A549 treated with DMSO at 1 μM for 4 hours (cell line): Measurements from ENCODE around the gene NXNL1. TPM values are rescaled to one million over a fixed set of nuclear protein-coding genes. Genes with fewer than 3 reads are reported as not detected.

Experiments used
- total RNA-seq: library from RNA; stranded (reverse); fragments of 200-300 nt; extraction: Qiagen RNA extraction; gene quantifications from 5 replicates; pipeline ENCODE4 v1.2.3, GENCODE V29; 2022; ENCODE audit warnings: low read depth

NXNL1 gene, protein sequence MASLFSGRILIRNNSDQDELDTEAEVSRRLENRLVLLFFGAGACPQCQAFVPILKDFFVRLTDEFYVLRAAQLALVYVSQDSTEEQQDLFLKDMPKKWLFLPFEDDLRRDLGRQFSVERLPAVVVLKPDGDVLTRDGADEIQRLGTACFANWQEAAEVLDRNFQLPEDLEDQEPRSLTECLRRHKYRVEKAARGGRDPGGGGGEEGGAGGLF
- not detected in 5 replicates for total RNA-seq

GRCh38 chr19:17460372-17461230 lies at the start of gene NXNL1:
Gene NXNL1 (minus strand): TSS chr19:17460926. CDS start chr19:17460869, 57 bp downstream.

DNA sequence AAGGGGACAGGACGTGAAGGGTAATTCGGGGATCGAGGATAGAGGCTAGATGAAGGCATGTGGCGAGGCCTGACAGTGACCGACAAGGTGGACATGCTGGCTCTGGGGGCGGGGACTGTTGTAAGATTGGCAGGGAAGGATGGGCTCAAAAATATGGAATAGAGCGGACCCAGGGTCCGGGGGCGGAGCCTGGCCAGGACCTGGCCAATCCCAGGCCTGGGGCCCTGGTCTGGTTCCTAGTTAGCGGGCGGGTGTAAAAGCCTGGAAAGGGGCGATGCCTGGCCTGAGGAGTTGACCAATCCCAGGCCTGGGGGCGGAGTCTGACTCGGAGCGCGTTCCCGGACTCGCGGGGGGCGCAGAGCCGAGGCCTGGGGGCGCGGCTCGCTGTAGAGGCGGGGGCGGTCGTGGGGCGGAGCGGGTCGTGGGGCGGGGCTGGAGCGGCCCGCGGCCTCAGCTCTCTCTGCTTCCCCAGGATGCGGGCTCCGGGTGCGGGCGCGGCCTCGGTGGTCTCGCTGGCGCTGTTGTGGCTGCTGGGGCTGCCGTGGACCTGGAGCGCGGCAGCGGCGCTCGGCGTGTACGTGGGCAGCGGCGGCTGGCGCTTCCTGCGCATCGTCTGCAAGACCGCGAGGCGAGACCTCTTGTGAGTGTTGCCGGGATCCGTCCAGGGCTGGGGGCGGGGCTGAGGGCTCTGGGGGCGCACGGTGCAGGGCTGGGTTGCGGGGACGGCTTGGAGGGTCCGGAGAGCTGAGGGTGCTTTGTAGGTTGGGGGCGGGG lies 9.5 kb upstream of the NXNL1 start, which contains the start of gene SLC27A1:
Gene SLC27A1 (plus strand): TSS at position 457 of the 774 bp plus-strand sequence. CDS start 17 bp downstream, at position 474.

DNA sequence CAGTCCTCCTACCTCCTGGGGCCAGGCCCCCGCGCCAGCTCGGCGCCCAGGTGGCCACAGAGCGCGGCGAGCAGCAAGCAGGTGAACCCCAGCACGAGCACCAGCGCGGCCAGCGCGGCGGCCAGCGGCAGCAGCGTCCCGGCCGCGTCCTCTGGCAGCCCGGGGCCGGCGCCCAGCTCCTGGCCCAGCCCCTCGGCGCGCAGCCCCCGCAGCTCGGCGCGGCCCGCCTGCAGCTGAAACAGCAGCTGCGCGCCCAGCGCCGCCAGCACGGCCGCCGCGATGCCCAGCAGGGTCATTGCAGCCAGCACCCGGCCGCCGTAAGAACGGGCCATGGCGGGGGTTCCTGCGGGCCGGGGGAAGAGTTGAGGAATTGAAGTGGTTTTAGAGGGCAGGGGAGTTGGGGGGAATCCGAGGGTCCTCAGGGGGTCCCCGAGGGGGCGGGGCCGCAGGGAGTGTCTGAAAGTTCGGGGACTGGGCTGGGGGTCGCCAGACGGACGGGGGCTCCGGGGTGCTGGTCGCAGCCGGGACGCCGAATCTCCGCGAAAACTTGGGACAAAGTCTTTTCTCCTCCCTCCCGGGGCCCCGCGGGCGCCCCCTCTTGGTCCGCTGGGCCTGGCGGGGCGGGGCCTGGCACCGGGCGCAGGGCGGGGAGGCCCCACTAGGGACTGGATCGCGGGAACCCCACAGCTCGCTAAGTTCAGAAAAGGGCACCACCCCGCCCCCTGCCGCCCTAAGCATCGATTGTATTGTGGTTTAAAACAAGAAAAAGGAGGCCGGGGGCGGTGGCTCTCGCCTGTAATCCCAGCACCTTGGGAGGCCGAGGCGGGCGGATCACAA lies 12.4 kb downstream of the NXNL1 start, which contains the start of gene TMEM221:
Gene TMEM221 (minus strand): TSS at position 538 of the 837 bp plus-strand sequence. CDS start 206 bp downstream, at position 332.

GRCh38 chr19:17419621-17420474 lies 40.9 kb downstream of the NXNL1 start, which contains the start of gene MVB12A:
Gene MVB12A (plus strand): TSS chr19:17420047. CDS start chr19:17420136, 89 bp downstream.

Other genes with a start within 250 kb of the NXNL1 start
- gene USE1, start 245.6 kb downstream of the NXNL1 start, total RNA-seq = 14.7 to 16.4 TPM (median 15.3 TPM) in 5 replicates
- gene OCEL1, start 234.7 kb downstream of the NXNL1 start, total RNA-seq = 9.8 to 13.9 TPM (median 10.9 TPM) in 5 replicates
- 23.3 to 58.5 TPM (median 49.9 TPM) in 5 replicates for gene NR2F6, start 215.0 kb downstream of the NXNL1 start, total RNA-seq
- not detected in 5 replicates for gene USHBP1, start 196.2 kb downstream of the NXNL1 start, total RNA-seq
- 58.4 to 65.2 TPM (median 62.0 TPM) in 5 replicates for gene BABAM1, start 193.5 kb downstream of the NXNL1 start, total RNA-seq
- 0.27 to 0.76 TPM (median 0.40 TPM) in 5 replicates for gene ANKLE1, start 179.0 kb downstream of the NXNL1 start, total RNA-seq
- 2.0 to 3.6 TPM (median 3.2 TPM) in 5 replicates for gene ABHD8, start 157.5 kb downstream of the NXNL1 start, total RNA-seq
- 52.6 to 96.7 TPM (median 84.9 TPM) in 5 replicates for gene MRPL34, start 155.1 kb downstream of the NXNL1 start, total RNA-seq
- gene DDA1, start 151.4 kb downstream of the NXNL1 start, total RNA-seq = 53.8 to 73.0 TPM (median 68.7 TPM) in 5 replicates
- 2.1 to 4.3 TPM (median 3.9 TPM) in 5 replicates for gene ANO8, start 126.1 kb downstream of the NXNL1 start, total RNA-seq
- 18.0 to 24.5 TPM (median 21.1 TPM) in 5 replicates for gene GTPBP3, start 123.4 kb downstream of the NXNL1 start, total RNA-seq
- not detected in 5 replicates for gene PLVAP, start 83.6 kb downstream of the NXNL1 start, total RNA-seq
- gene CCDC194, start 66.7 kb downstream of the NXNL1 start, total RNA-seq = not detected in 5 replicates
- 0.13 to 0.47 TPM (median 0.24 TPM) in 5 replicates for gene BST2, start 55.3 kb downstream of the NXNL1 start, total RNA-seq
- 29.7 to 43.1 TPM (median 38.5 TPM) in 5 replicates for gene MVB12A, start 40.9 kb downstream of the NXNL1 start, total RNA-seq
- gene TMEM221, start 12.3 kb downstream of the NXNL1 start, total RNA-seq = 0.46 to 0.84 TPM (median 0.76 TPM) in 5 replicates
- 2.6 to 3.2 TPM (median 3.1 TPM) in 5 replicates for gene SLC27A1, start 9.6 kb upstream of the NXNL1 start, total RNA-seq
- gene PGLS, start 50.7 kb upstream of the NXNL1 start, total RNA-seq = 47.9 to 75.7 TPM (median 65.7 TPM) in 5 replicates
- gene COLGALT1, start 94.7 kb upstream of the NXNL1 start, total RNA-seq = 61.6 to 80.3 TPM (median 73.3 TPM) in 5 replicates
- 1.6 to 2.2 TPM (median 1.8 TPM) in 5 replicates for gene UNC13A, start 227.4 kb upstream of the NXNL1 start, total RNA-seq